ENCODE data around the gene CYLD. TPM values are rescaled to one million over a fixed set of nuclear protein-coding genes. Genes with fewer than 3 reads are reported as not detected.

Gene CYLD
- total RNA-seq, 4 donors from 2014 or later: 79.2 to 180 (median 92.4) TPM

DNA sequence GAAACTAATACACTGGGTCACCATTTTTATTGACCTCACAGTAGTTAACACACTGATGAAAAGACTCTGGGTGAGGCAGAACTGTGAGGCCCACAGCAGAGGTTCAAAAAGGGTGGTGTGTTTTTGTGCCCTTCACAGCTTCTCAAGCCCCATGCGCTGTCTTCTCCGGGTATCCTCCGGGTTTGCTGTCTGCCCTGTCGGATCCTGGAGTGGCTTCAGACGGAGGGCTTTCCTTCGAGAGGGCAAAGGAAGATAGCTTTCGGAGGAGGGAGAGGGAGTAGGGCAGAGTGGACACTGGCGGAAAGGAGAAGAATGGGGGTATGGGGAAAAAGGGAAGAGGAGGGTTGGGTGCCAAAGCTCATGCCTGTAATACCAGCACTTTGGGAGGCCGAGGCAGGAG lies 80.8 kb downstream of the CYLD start:
- WGBS, 2 donors: 83 to 90% methylated on average over 9 of the region's 9 CpGs
- no peaks in the 10 kb centered on the region for H3K36me3 ChIP-seq
- H3K27me3 ChIP-seq: no peaks in the 10 kb centered on the region
- no peak for DNase-seq
- no peak overlapping the region for H3K27ac ChIP-seq
- H3K4me1 ChIP-seq: no peaks in the 10 kb centered on the region
- intact Hi-C loops (cut with DNase I): no loop called here
- H3K9me3 ChIP-seq: no peaks in the 10 kb centered on the region
- no peak overlapping the region for H3K4me3 ChIP-seq (replicated peaks in 1 of 3)
- TF ChIP-seq, protein P1, sequence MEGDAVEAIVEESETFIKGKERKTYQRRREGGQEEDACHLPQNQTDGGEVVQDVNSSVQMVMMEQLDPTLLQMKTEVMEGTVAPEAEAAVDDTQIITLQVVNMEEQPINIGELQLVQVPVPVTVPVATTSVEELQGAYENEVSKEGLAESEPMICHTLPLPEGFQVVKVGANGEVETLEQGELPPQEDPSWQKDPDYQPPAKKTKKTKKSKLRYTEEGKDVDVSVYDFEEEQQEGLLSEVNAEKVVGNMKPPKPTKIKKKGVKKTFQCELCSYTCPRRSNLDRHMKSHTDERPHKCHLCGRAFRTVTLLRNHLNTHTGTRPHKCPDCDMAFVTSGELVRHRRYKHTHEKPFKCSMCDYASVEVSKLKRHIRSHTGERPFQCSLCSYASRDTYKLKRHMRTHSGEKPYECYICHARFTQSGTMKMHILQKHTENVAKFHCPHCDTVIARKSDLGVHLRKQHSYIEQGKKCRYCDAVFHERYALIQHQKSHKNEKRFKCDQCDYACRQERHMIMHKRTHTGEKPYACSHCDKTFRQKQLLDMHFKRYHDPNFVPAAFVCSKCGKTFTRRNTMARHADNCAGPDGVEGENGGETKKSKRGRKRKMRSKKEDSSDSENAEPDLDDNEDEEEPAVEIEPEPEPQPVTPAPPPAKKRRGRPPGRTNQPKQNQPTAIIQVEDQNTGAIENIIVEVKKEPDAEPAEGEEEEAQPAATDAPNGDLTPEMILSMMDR (IDR thresholded peaks at IDR 0.05): no peak
- TF ChIP-seq POLR2A (IDR thresholded peaks at IDR 0.05): no peak

DNA sequence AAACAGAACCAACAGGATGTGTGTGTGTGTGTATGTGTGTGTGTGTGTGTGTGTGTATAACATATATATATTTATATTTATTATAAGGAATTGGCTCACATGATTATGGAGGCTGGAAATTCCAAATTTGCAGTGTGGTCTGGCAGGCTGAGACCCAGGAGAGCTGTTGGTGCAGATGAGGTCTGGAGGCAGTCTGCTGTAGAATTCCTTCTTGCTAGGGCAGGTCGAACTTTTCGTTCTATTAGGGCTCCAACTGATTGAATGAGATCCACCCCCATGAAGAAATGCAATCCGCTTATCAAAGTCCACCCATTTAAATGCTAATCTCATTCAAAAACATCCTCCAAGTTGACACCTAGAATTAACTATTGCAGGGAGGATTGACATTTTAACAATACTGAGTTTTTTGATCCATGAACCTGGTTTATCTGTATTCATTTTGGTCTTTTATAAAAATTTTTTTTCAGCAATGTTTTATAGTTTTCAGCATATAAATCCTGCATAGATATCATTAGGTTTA lies 85.0 kb downstream of the CYLD start:
- intact Hi-C loops (cut with DNase I): no loop called here
- H3K27me3 ChIP-seq: no peaks in the 10 kb centered on the region
- H3K9me3 ChIP-seq: no peaks in the 10 kb centered on the region
- no peak overlapping the region for H3K27ac ChIP-seq
- 83 to 87% methylated on average over 3 of the region's 3 CpGs for WGBS, 2 donors
- DNase-seq: no peak
- TF ChIP-seq, protein P1 (IDR thresholded peaks at IDR 0.05): no peak
- no peak for TF ChIP-seq POLR2A (IDR thresholded peaks at IDR 0.05)
- no peaks in the 10 kb centered on the region for H3K4me1 ChIP-seq
- H3K4me3 ChIP-seq (replicated peaks in 1 of 3): no peak overlapping the region
- no peaks in the 10 kb centered on the region for H3K36me3 ChIP-seq

DNA sequence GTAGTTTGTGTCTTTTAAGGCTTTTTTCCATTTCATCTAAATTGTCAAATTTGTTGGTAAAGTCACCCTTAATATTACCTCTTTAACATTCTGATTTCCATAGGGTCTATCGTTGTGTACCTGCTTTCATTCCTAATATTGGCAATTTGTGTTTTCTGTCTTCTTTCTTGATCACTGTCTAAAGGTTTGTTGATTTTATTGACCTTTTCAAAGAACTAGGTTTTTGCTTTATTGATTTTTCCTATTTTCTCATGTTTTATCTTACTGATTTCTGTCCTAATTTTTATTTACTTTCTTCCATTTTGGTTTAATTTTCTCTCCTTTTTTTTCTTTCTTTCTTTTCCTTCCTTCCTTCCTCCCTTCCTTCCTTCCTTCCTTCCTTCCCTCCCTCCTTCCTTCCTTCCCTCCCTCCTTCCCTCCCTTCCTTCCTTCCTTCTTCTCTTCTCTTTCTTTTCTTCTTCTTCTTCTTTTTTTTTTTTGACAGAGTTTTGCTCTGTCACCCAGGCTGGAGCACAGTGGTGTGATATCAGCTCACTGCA lies 86.3 kb downstream of the CYLD start:
- Histone ChIP-seq H3K4me1 (no peaks in the 10 kb centered on the region), H3K36me3 (no peaks in the 10 kb centered on the region), H3K27ac (no peak overlapping the region), H3K9me3 (no peaks in the 10 kb centered on the region), H3K27me3 (no peaks in the 10 kb centered on the region), H3K4me3 (replicated peaks in 1 of 3) (no peak overlapping the region)
- intact Hi-C loops (cut with DNase I): no loop called here
- 90 to 98% methylated on average over 1 of the region's 1 CpG for WGBS, 2 donors
- no peak for DNase-seq
- TF ChIP-seq POLR2A (IDR thresholded peaks at IDR 0.05): no peak
- TF ChIP-seq, protein P1 (IDR thresholded peaks at IDR 0.05): no peak

DNA sequence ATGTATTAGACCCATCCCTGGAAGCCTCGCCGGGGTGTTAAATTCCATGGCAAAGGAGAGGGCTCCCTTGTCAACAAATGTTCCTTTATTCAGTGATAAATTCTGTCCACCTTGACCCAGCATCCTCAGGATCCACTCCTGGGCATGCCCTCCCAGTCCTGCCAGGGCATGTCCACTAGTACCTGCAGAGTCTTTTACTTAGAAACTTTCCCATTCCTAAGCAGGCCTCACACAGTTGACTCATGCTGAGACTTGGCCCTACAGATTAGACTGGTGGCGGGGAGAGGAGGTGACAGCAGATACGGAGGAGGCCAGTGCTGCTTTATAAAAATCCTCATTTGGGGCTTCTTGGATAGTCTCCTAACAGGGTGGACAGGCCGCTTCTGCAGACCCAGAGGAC lies 88.8 kb downstream of the CYLD start:
- intact Hi-C loops (cut with DNase I): no loop called here
- no peaks in the 10 kb centered on the region for H3K36me3 ChIP-seq
- H3K27me3 ChIP-seq: no peaks in the 10 kb centered on the region
- H3K4me3 ChIP-seq (replicated peaks in 1 of 3): no peak overlapping the region
- H3K27ac ChIP-seq: no peak overlapping the region
- DNase-seq: no peak
- no peaks in the 10 kb centered on the region for H3K4me1 ChIP-seq
- no peak for TF ChIP-seq POLR2A (IDR thresholded peaks at IDR 0.05)
- TF ChIP-seq, protein P1 (IDR thresholded peaks at IDR 0.05): no peak
- H3K9me3 ChIP-seq: no peaks in the 10 kb centered on the region
- WGBS, 2 donors: 87 to 93% methylated on average over 5 of the region's 5 CpGs

DNA sequence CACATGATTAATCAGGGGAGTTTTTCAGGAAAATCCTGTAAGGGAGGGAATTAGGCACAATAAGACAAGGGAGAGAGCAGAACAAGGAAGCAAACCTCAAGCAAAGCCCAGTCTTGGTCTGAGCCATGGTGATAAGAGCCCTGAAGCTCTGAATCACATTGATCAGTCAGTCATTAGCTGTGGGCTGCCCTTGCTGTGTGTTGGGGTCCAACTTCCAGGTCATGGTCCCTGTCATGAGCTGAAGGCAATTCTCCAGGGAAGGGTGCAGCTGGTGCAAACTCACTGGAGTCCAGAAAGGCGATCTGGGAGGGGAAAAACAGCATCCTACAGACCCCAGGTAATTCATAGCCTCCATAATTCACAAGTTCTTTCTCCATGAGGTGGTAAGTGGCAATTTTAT lies 89.9 kb downstream of the CYLD start:
- H3K27ac ChIP-seq: no peak overlapping the region
- no peak overlapping the region for H3K4me3 ChIP-seq (replicated peaks in 1 of 3)
- H3K9me3 ChIP-seq: no peaks in the 10 kb centered on the region
- intact Hi-C loops (cut with DNase I): no loop called here
- WGBS, 2 donors: 71 to 100% methylated on average over 1 of the region's 1 CpG
- DNase-seq: no peak
- H3K27me3 ChIP-seq: no peaks in the 10 kb centered on the region
- H3K4me1 ChIP-seq: no peaks in the 10 kb centered on the region
- TF ChIP-seq, protein P1 (IDR thresholded peaks at IDR 0.05): no peak
- no peak for TF ChIP-seq POLR2A (IDR thresholded peaks at IDR 0.05)
- H3K36me3 ChIP-seq: no peaks in the 10 kb centered on the region
